H1 (cell line): ENCODE measurements around the gene BLVRA. TPM values are rescaled to one million over a fixed set of nuclear protein-coding genes. Genes with fewer than 3 reads are reported as not detected.

Source experiments
- CTCF ChIA-PET: fragments of 300-600 bp; sonication (Branson Sonifier 250); formaldehyde crosslinking; loops from one replicate; lab custom pipeline; 2021; ENCODE audit not compliant: partially characterized antibody; lab: Charles Lee
- POLR2A ChIA-PET: fragments of 300-600 bp; sonication (Branson Sonifier 250); formaldehyde crosslinking; loops from one replicate; lab custom pipeline; 2021; ENCODE audit warnings: inconsistent platforms; ENCODE audit not compliant: partially characterized antibody; lab: Charles Lee
- DNase-seq, 2 experiments: peaks; one replicate each; pipeline versions ENCODE4 v3.0.0 to v3.0.0-alpha.2; 2010 to 2022; ENCODE audit warnings: low spot score in 2 of 2, low read depth in 1 of 2, mixed read lengths in 1 of 2
- FAIRE-seq: peaks from 2 replicates; lab custom pipeline; 2011; peaks lifted over from hg19 to GRCh38; lab: Jason Lieb, UNC
- H2AFZ ChIP-seq: 2 replicates; pipeline ENCODE4 v1.8.1; 2012; ENCODE audit warnings: low read length, inconsistent platforms
- H2AK5ac ChIP-seq: 2 replicates; pipeline ENCODE4 v1.6.1; 2013; ENCODE audit warnings: low read depth, low read length
- H2BK120ac ChIP-seq: replicated peaks from 2 replicates; pipeline ENCODE3; 2013; ENCODE audit warnings: low read depth, low read length, inconsistent platforms
- H2BK12ac ChIP-seq: 2 replicates; pipeline ENCODE4 v1.6.1; 2013; ENCODE audit warnings: low read depth, low read length
- H2BK15ac ChIP-seq: 2 replicates; pipeline ENCODE4 v1.6.1; 2013; ENCODE audit warnings: low read length
- H2BK20ac ChIP-seq: 2 replicates; pipeline ENCODE4 v1.6.1; 2013; ENCODE audit warnings: low read length
- H2BK5ac ChIP-seq: 2 replicates; pipeline ENCODE4 v1.6.1; 2013; ENCODE audit warnings: low read depth, low read length
- H3K14ac ChIP-seq: 2 replicates; pipeline ENCODE4 v1.6.1; 2013; ENCODE audit warnings: inconsistent platforms; ENCODE audit not compliant: insufficient read length
- H3K18ac ChIP-seq: 2 replicates; pipeline ENCODE4 v1.6.1; 2013; ENCODE audit warnings: low read length; ENCODE audit errors: extremely low read depth
- H3K23ac ChIP-seq: 2 replicates; pipeline ENCODE4 v1.6.1; 2013; ENCODE audit warnings: inconsistent platforms; ENCODE audit not compliant: insufficient read length
- H3K23me2 ChIP-seq: 2 replicates; pipeline ENCODE4 v1.6.1; 2013; ENCODE audit warnings: low read depth, low read length
- H3K27ac ChIP-seq: 2 replicates; pipeline ENCODE4 v1.6.1; 2011; ENCODE audit warnings: low read depth, low read length, inconsistent platforms
- H3K27me3 ChIP-seq, 4 experiments: replicated peaks in 1 of 4; 1 replicate in 1 of 4; 2 replicates in 3 of 4; pipeline versions ENCODE4 v1.6.1 to v1.8.1; 2011 to 2013; ENCODE audit warnings: low read length in 3 of 4, mild to moderate bottlenecking in 3 of 4, inconsistent platforms in 2 of 4, mixed read lengths in 2 of 4, moderate library complexity in 1 of 4; ENCODE audit not compliant: control insufficient read depth in 3 of 4, insufficient read depth in 3 of 4; ENCODE audit errors: extremely low read depth in 1 of 4
- H3K36me3 ChIP-seq, 4 experiments: 2 replicates each; pipeline versions ENCODE4 v1.6.1 to v1.8.1; 2011 to 2013; ENCODE audit warnings: mild to moderate bottlenecking in 4 of 4, low read length in 3 of 4, moderate library complexity in 2 of 4, control low read depth in 1 of 4, inconsistent platforms in 1 of 4; ENCODE audit not compliant: insufficient read depth in 4 of 4, control insufficient read depth in 2 of 4
- H3K4ac ChIP-seq: replicated peaks from 2 replicates; pipeline ENCODE3; 2013; ENCODE audit warnings: low read length, low read depth, mixed read lengths, inconsistent platforms; ENCODE audit not compliant: insufficient read length
- H3K4me1 ChIP-seq, 4 experiments: replicated peaks in 1 of 4; 1 replicate in 1 of 4; 2 replicates in 3 of 4; pipeline versions ENCODE4 v1.6.1 to v1.8.1; 2011 to 2013; ENCODE audit warnings: low read length in 3 of 4, inconsistent platforms in 2 of 4, mixed read lengths in 1 of 4; ENCODE audit not compliant: insufficient read depth in 4 of 4, control insufficient read depth in 3 of 4
- H3K4me2 ChIP-seq, 2 experiments: 2 replicates each; pipeline versions ENCODE4 v1.6.1 to v1.8.1; 2011 to 2013; ENCODE audit warnings: low read depth in 2 of 2, low read length in 2 of 2, control low read depth in 1 of 2, inconsistent platforms in 1 of 2, mild to moderate bottlenecking in 1 of 2; ENCODE audit not compliant: insufficient read depth in 1 of 2
- H3K4me3 ChIP-seq, 4 experiments: fragments of 200-600, 300-600 bp in 1 of 4; sonication (generic), shearing (Covaris generic), sonication (Bioruptor Twin) in 1 of 4; 2 replicates each; pipeline versions ENCODE4 v1.5.1 to v1.8.1; 2011 to 2016; ENCODE audit warnings: low read length in 4 of 4, low read depth in 3 of 4, control low read depth in 2 of 4, inconsistent platforms in 2 of 4, mild to moderate bottlenecking in 2 of 4, mixed read lengths in 1 of 4, moderate library complexity in 1 of 4; ENCODE audit not compliant: insufficient read depth in 2 of 4; ENCODE audit errors: extremely low read depth in 1 of 4
- H3K56ac ChIP-seq: replicated peaks from 2 replicates; pipeline ENCODE3; 2013; ENCODE audit warnings: low read depth, mild to moderate bottlenecking, mixed read lengths, low read length, inconsistent platforms; ENCODE audit not compliant: insufficient read length
- H3K79me1 ChIP-seq: 2 replicates; pipeline ENCODE4 v1.6.1; 2013; ENCODE audit warnings: low read depth, low read length, control low read depth
- H3K79me2 ChIP-seq, 2 experiments: 2 replicates each; pipeline versions ENCODE4 v1.6.1 to v1.8.1; 2012 to 2013; ENCODE audit warnings: low read length in 2 of 2, mild to moderate bottlenecking in 2 of 2, inconsistent platforms in 1 of 2; ENCODE audit not compliant: insufficient read depth in 2 of 2, control insufficient read depth in 1 of 2
- H3K9ac ChIP-seq, 4 experiments: replicated peaks in 1 of 4; 1 replicate in 1 of 4; 2 replicates in 3 of 4; pipeline versions ENCODE4 v1.6.1 to v1.8.1; 2011 to 2013; ENCODE audit warnings: low read depth in 3 of 4, low read length in 3 of 4, control low read depth in 2 of 4, mild to moderate bottlenecking in 2 of 4, moderate library complexity in 2 of 4, inconsistent platforms in 1 of 4; ENCODE audit errors: extremely low read depth in 1 of 4
- H3K9me3 ChIP-seq, 2 experiments: 2 replicates each; pipeline versions ENCODE4 v1.6.1 to v1.8.1; 2012 to 2013; ENCODE audit warnings: mild to moderate bottlenecking in 2 of 2, moderate library complexity in 2 of 2, control low read depth in 1 of 2, inconsistent platforms in 1 of 2, low read depth in 1 of 2, low read length in 1 of 2, mixed read lengths in 1 of 2; ENCODE audit not compliant: insufficient read depth in 2 of 2
- H4K20me1 ChIP-seq, 2 experiments: replicated peaks in 1 of 2; 2 replicates each; pipeline versions ENCODE3 to v1.8.1; 2011 to 2013; ENCODE audit warnings: inconsistent platforms in 2 of 2, low read length in 2 of 2, mild to moderate bottlenecking in 1 of 2; ENCODE audit not compliant: insufficient read depth in 2 of 2, control insufficient read depth in 1 of 2
- H4K5ac ChIP-seq: 2 replicates; pipeline ENCODE4 v1.6.1; 2013; ENCODE audit warnings: low read length, low read depth, mixed read lengths, inconsistent platforms; ENCODE audit not compliant: insufficient read length
- H4K8ac ChIP-seq: 2 replicates; pipeline ENCODE4 v1.8.0; 2013; ENCODE audit warnings: mild to moderate bottlenecking, moderate library complexity, low read length, inconsistent platforms; ENCODE audit not compliant: insufficient read depth; ENCODE audit errors: extremely low read depth
- H4K91ac ChIP-seq: replicated peaks from 2 replicates; pipeline ENCODE3; 2013; ENCODE audit warnings: low read length, mixed read lengths, inconsistent platforms; ENCODE audit not compliant: insufficient read length
- GTF2F1 ChIP-seq: IDR thresholded peaks from 2 replicates; pipeline ENCODE4 v1.6.1; 2012; ENCODE audit warnings: low read depth, low read length, improper control_type of control experiment, borderline replicate concordance
- HDAC6 ChIP-seq: IDR thresholded peaks from one replicate; pipeline ENCODE4 v1.7.1; 2012; ENCODE audit warnings: low read depth, mild to moderate bottlenecking, inconsistent platforms, low read length, moderate library complexity
- KDM5A ChIP-seq: fragments of 200-600 bp; IDR thresholded peaks from 2 replicates; pipeline ENCODE4 v1.7.1; 2012; ENCODE audit warnings: mild to moderate bottlenecking, low read length, inconsistent platforms, mixed read lengths
- TBP ChIP-seq: IDR thresholded peaks from 2 replicates; pipeline ENCODE4 v1.6.1; 2011; ENCODE audit warnings: low read depth, low read length, improper control_type of control experiment
- WGBS, 2 experiments: shearing (Covaris generic) in 1 of 2; methylation state at CpG; one replicate each; pipeline versions ENCODE4 v1.1.6 to v1.1.7; 2013 to 2015; ENCODE audit warnings: low lambda C conversion rate in 2 of 2, mixed read lengths in 2 of 2, inconsistent platforms in 1 of 2, low coverage in 1 of 2, missing lambda C conversion rate in 1 of 2; ENCODE audit not compliant: insufficient replicate concordance in 2 of 2, insufficient coverage in 1 of 2, insufficient read length in 1 of 2; ENCODE audit errors: extremely low coverage in 1 of 2, missing lambda C conversion rate in 1 of 2; 5-methylcytosine and 5-hydroxymethylcytosine counted together
- polyA plus RNA-seq, 7 experiments: library from polyadenylated mRNA; depleted of rRNA in 3 of 7; stranded (reverse) in 5 of 7; unstranded in 2 of 7; fragments of >200 nt in 5 of 7; fragments of 200-250 nt in 2 of 7; gene quantifications; 1 replicate in 5 of 7; 2 replicates in 1 of 7; 4 replicates in 1 of 7; pipeline versions ENCODE4 v1.2.1 to v1.2.3, GENCODE V29; 2011 to 2013; ENCODE audit warnings: missing spikeins in 2 of 7, mixed read lengths in 2 of 7
- total RNA-seq: library from RNA; stranded (reverse); fragmentation: NEBNext Ultra II Directional; extraction: Animal tissue kit (Norgen Biotek cat#: 25700); gene quantifications from 2 replicates; pipeline ENCODE4 v1.2.1, GENCODE V29; 2021

Gene BLVRA
- total and polyA plus RNA-seq, 2 of the 8 experiments (the other 6 are each of a cell fraction or from before 2014, with no cell fraction given) = 16.1 to 37.1 TPM

DNA sequence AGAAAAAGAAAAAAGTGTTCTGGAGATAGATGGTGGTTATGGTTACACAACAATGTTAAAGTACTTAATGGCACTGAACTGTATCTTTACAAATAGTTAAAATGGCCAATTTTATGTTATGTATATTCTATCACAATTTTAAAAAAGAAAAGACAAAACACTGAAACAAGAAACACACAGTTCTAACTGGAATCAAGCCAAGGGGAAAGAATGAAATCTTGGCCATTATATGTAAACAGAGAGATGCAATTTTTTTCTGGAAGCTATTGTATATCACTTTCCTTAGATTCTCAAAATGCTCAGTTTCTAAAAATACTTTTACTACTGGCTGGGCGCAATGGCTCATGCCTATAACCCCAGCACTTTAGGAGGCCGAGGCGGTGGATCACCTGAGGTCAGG is 33.2 kb upstream of the BLVRA start:
- no peak overlapping the region for H3K14ac ChIP-seq
- no peak overlapping the region for H3K4me3 ChIP-seq
- H3K4ac ChIP-seq = no peak overlapping the region
- H3K79me1 ChIP-seq = no peaks in the 10 kb centered on the region
- peaks cover 26 to 90% of the 10 kb centered on the region in 2 experiments for H3K79me2 ChIP-seq
- H4K8ac ChIP-seq = no peak overlapping the region
- H3K23me2 ChIP-seq = no peaks in the 10 kb centered on the region; the same call in 1 of the 2 replicates
- H2BK15ac ChIP-seq = no peak overlapping the region
- no peaks in the 10 kb centered on the region for H3K9me3 ChIP-seq
- no peak overlapping the region for H2AK5ac ChIP-seq
- H3K27me3 ChIP-seq = no peaks in the 10 kb centered on the region
- POLR2A ChIA-PET = no interaction called here
- peaks cover 4 to 11% of the 10 kb centered on the region in 2 experiments for H4K20me1 ChIP-seq
- no peak overlapping the region for H4K5ac ChIP-seq
- H2AFZ ChIP-seq = no peak overlapping the region
- DNase-seq = no peak
- H3K9ac ChIP-seq = no peak overlapping the region
- H3K27ac ChIP-seq = no peak overlapping the region
- 0 out of 7 replicates have a peak, but pooled peaks cover 0 to 2% (median 0%) of the 10 kb centered on the region in 4 experiments for H3K4me1 ChIP-seq
- WGBS, 2 experiments = 98% methylated on average over 3 of the region's 3 CpGs; no CpG with 5 or more reads in 1 of the 2 experiments
- no peaks in the 10 kb centered on the region for H3K36me3 ChIP-seq
- H3K18ac ChIP-seq = no peak overlapping the region
- H2BK12ac ChIP-seq = no peak overlapping the region
- no peak overlapping the region for H2BK5ac ChIP-seq
- no peak overlapping the region for H2BK20ac ChIP-seq
- CTCF ChIA-PET = no interaction called here
- no peak overlapping the region for H4K91ac ChIP-seq
- H3K4me2 ChIP-seq = no peak overlapping the region
- no peak for FAIRE-seq
- H2BK120ac ChIP-seq = no peak overlapping the region
- no peak overlapping the region for H3K56ac ChIP-seq
- H3K23ac ChIP-seq = no peak overlapping the region
- TF ChIP-seq KDM5A (no peak), HDAC6 (no peak), GTF2F1 (no peak), TBP (no peak)
